VCaP (cell line): Measurements from ENCODE around the gene PSMC4.

Experiments used
- H3K27ac ChIP-seq: fragments of 450-650 bp; 2 replicates; pipeline ENCODE4 v1.5.1; 2017
- CTCF ChIP-seq: fragments of 450-650 bp; conservative IDR thresholded peaks from 2 replicates; pipeline ENCODE4 v1.5.1; 2017; ENCODE audit warnings: mild to moderate bottlenecking, moderate library complexity

Gene PSMC4

GRCh38 chr19:39974377-39975155 lies 3.6 kb downstream of the PSMC4 start:
- no peak overlapping the region for H3K27ac ChIP-seq
- TF ChIP-seq CTCF = no peak

- H3K27ac ChIP-seq = no peak overlapping the region
- TF ChIP-seq CTCF = no peak
These were observed 11.9 kb downstream of the PSMC4 start for GRCh38 chr19:39982883-39983282.

- no peak for TF ChIP-seq CTCF
These were observed 12.8 kb downstream of the PSMC4 start for GRCh38 chr19:39983695-39984300.

GRCh38 chr19:39986643-39987042 lies 15.7 kb downstream of the PSMC4 start:
- no peak for TF ChIP-seq CTCF

More at GRCh38 chr19:39983695-39984300, 12.8 kb downstream of the PSMC4 start:
- H3K27ac ChIP-seq = no peak overlapping the region

GRCh38 chr19:39987167-39987566 lies 16.2 kb downstream of the PSMC4 start:
- no peak overlapping the region for H3K27ac ChIP-seq
- no peak for TF ChIP-seq CTCF

More at GRCh38 chr19:39986643-39987042, 15.7 kb downstream of the PSMC4 start:
- no peak overlapping the region for H3K27ac ChIP-seq

- no peak overlapping the region for H3K27ac ChIP-seq
- TF ChIP-seq CTCF = no peak
These were observed 16.6 kb downstream of the PSMC4 start for GRCh38 chr19:39987596-39987995.

- H3K27ac ChIP-seq = no peak overlapping the region
- no peak for TF ChIP-seq CTCF
These were observed 22.6 kb downstream of the PSMC4 start for GRCh38 chr19:39993605-39994004.
